ENCODE measurements around the gene RABL2A.
A peak's percentile ranks its signal among the peaks of the same experiment; 100 is the strongest.
"Not testable (repeated sequence)": the region's sequence is repeated elsewhere in the genome, so short reads cannot be mapped to it uniquely, and the experiment has no call there.

The RABL2A gene

GRCh38 chr2:113626616-113627330 is at the start of gene RABL2A:
Gene RABL2A, plus strand, starts transcription at chr2:113627266. Its CDS starts 1,341 bp downstream, at chr2:113628607.
- DNase-seq: peak; percentile 83

GRCh38 chr2:113578508-113578907 is 48.6 kb upstream of the RABL2A start:
- not testable (repeated sequence) for DNase-seq

- not testable (repeated sequence) for DNase-seq
Observed at GRCh38 chr2:113582473-113582872, 44.6 kb upstream of the RABL2A start.

DNA sequence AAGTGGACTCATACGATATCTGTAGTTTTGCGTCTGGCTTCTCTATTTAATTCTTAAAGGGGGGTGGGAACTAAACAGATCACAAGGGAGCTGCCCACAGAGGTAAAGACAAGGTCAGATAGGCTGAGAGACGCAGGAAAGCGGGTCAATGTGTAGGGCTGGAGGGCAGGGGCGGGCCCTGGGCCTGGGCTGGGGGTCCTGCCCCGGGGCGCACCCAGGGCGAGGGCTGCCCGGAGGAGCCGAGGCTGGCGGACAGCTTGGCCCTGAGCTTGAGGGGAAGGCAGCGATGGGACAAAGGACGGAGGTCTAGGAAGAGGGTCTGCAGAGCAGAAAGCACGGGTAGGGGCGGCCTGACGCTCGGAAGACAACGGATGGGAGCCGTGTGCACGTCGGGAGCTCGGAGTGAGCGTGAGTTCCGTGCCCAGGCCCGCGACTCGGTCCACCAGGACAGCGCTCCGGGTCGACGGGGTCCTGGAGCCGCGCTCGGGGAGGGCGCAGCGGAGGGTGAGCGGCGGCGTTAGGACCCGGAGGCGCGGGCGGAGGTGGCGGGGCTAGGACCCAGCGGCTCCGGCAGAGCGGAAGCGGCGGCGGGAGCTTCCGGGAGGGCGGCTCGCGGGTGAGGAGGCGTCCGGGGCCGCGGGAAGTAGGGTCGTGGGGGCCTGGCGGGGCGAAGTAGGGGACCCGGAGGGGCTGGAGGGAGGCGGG is 43.4 kb upstream of the RABL2A start:
- DNase-seq: peak; percentile 84

GRCh38 chr2:113584311-113585092 is 42.6 kb upstream of the RABL2A start:
- not testable (repeated sequence) for DNase-seq

GRCh38 chr2:113587201-113587600 is 39.9 kb upstream of the RABL2A start:
- DNase-seq: peak; percentile 68

DNA sequence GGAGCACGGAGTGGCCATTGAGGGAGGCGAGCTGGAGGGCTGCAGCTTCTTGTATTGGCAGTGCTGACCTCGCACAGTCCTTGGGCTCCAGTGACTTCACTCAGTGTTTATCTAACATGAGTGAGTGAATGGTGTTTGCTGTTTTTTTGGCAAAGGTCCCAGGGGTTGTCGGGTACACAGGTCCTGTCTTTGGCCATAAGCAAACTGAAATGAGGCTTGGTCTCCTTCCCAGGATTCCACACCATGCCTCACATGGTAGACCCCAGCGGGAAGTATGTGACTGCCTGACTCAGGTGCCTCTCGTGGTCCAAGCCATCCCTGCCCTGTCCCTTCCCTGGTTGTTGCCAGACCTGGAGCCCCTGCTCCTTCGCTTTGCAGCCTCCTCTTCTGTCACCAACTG is 37.5 kb upstream of the RABL2A start:
- not testable (repeated sequence) for DNase-seq

DNA sequence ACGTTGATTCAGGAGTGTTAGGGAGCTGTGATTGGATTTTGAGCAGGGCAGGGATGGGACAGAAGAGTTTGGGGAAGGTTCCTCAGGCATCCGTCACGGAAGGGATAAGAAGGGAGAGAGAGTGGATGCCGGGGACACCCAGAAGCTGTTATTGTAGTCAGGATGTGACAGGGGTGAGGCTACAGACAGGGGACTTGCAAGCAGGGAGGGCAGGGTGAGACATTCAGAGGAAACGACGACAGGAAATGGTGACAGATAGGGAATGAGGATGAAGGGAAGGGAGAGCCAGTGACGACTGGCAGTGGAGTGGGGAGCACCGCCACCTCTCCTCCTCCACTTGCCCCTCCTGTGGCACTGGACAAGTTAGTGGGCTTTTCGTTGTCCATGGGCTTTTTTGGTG is 35.1 kb upstream of the RABL2A start:
- not testable (repeated sequence) for DNase-seq

GRCh38 chr2:113593280-113593679 is 33.8 kb upstream of the RABL2A start:
- DNase-seq: not testable (repeated sequence)

DNA sequence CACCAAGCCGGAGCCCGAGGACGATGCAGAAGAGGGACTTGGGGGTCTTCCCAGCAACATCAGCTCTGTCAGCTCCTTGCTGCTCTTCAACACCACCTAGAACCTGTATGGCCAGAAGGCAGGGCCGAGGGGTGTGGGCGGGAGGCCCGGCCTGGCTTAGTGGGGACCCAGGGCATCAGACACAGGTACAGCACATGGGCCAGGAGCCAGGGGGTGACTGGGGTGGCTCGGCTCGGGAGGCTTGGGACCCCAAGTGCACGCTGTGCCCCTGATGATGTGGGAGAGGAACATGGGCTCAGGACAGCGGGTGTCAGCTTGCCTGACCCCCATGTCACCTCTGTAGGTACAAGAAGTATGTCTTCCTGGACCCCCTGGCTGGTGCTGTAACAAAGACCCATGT is 31.3 kb upstream of the RABL2A start:
- DNase-seq: not testable (repeated sequence)

DNA sequence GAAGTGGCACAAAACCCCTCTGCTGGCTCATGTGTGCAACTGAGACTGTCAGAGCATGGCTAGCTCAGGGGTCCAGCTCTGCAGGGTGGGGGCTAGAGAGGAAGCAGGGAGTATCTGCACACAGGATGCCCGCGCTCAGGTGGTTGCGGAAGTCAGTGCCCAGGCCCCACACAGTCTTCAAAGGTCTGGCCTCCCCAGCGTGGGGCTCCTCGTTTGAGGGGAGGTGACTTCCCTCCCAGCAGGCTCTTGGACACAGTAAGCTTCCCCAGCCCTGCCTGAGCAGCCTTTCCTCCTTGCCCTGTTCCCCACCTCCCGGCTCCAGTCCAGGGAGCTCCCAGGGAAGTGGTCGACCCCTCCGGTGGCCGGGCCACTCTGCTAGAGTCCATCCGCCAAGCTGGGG is 29.9 kb upstream of the RABL2A start:
- DNase-seq: not testable (repeated sequence)

- DNase-seq: not testable (repeated sequence)
Observed at GRCh38 chr2:113597572-113597971, 29.5 kb upstream of the RABL2A start.

DNA sequence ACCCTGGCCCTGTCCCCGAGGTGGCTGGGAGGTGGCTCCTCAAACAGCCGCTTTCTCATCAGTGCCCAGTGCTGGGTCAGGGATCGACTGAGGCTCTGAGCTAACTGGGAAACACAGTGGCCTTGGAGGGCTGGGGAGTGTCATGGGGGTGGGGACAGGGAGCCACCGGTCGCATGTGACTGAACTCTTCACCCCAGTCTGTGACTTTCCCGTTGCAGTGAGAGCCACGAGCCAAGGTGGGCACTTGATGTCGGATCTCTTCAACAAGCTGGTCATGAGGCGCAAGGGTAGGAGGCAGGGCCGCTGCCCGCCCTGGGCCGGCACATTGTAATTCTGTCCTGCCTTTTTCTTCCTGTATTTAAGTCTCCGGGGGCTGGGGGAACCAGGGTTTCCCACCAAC is 28.9 kb upstream of the RABL2A start:
- DNase-seq: not testable (repeated sequence)

DNA sequence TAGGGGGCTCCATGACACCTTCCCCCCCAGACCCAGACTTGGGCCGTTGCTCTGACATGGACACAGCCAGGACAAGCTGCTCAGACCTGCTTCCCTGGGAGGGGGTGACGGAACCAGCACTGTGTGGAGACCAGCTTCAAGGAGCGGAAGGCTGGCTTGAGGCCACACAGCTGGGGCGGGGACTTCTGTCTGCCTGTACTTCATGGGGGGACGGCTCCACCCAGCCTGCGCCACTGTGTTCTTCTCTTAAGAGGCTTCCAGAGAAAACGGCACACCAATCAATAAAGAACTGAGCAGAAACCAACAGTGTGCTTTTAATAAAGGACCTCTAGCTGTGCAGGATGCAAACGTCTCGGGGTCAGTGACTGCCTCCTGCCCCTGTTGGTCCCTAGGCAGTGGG is 28.3 kb upstream of the RABL2A start:
- DNase-seq: not testable (repeated sequence)

- not testable (repeated sequence) for DNase-seq
Observed at GRCh38 chr2:113599208-113599607, 27.9 kb upstream of the RABL2A start.

- peak; percentile 56 for DNase-seq
Observed at GRCh38 chr2:113602040-113602769, 24.9 kb upstream of the RABL2A start.

DNA sequence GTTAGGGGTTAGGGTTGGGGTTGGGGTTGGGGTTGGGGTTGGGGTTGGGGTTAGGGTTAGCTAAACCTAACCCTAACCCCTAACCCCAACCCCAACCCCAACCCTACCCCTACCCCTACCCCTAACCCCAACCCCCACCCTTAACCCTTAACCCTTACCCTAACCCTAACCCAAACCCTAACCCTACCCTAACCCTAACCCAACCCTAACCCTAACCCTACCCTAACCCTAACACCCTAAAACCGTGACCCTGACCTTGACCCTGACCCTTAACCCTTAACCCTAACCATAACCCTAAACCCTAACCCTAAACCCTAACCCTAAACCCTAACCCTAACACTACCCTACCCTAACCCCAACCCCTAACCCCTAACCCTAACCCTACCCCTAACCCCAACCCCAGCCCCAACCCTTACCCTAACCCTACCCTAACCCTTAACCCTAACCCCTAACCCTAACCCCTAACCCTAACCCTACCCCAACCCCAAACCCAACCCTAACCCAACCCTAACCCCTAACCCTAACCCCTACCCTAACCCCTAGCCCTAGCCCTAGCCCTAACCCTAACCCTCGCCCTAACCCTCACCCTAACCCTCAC is 24.1 kb upstream of the RABL2A start:
- DNase-seq: no peak

- DNase-seq: peak; percentile 85
Observed at GRCh38 chr2:113603467-113604084, 23.5 kb upstream of the RABL2A start.

- DNase-seq: peak; percentile 90
Observed at GRCh38 chr2:113604085-113604477, 23.0 kb upstream of the RABL2A start.

DNA sequence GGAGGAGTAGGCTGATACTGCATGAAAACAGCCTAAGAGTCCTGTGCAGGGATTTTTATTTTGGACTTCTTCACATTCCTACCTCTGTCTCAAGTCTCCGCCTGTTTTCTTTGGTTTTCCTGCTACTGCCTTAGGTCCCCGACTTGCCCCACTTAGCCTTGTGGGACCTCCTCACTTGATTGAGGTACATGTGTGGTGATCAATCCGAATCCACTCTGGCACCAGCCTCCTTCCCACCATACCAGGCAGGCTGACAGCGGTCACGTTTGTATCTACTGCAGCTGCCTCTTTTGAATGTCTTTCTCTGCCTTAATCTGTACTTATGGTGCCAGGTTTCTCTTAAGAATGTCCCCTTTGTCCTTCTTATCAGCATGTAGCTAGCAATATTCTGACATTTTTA is 22.4 kb upstream of the RABL2A start:
- not testable (repeated sequence) for DNase-seq

GRCh38 chr2:113606036-113606435 is 21.0 kb upstream of the RABL2A start:
- DNase-seq: not testable (repeated sequence)

DNA sequence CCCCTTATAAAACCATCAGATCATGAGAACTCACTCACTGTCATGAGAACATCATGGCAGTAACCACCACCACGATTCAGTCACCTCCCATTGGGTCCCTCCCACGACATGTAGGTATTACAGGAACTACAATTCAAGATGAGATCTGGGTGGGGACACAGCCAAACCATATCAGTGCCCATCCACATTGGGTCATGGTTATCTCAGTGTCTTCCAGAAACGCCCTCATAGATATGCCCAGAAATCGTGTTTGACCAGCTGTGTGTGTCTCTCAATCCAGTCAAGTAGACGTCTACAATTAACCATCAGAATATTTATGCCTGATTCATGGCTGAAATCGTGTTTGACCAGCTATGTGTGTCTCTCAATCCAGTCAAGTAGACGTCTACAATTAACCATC is 17.2 kb upstream of the RABL2A start:
- not testable (repeated sequence) for DNase-seq

Measured in stimulated activated CD4-positive, alpha-beta T cell treated with anti-CD3 and anti-CD28 coated beads, Interleukin-4, amount 100 ng/mL, for 1 hour (primary cell).